NCI-H146 (cell line): Measurements from ENCODE around the gene RNF151.
"Not testable (repeated sequence)": the region's sequence is repeated elsewhere in the genome, so short reads cannot be mapped to it uniquely, and the experiment has no call there.

Source experiments
- DNase-seq: peaks from one replicate; lab custom pipeline; 2025; lab: John Stamatoyannopoulos, UW

Gene RNF151

DNA sequence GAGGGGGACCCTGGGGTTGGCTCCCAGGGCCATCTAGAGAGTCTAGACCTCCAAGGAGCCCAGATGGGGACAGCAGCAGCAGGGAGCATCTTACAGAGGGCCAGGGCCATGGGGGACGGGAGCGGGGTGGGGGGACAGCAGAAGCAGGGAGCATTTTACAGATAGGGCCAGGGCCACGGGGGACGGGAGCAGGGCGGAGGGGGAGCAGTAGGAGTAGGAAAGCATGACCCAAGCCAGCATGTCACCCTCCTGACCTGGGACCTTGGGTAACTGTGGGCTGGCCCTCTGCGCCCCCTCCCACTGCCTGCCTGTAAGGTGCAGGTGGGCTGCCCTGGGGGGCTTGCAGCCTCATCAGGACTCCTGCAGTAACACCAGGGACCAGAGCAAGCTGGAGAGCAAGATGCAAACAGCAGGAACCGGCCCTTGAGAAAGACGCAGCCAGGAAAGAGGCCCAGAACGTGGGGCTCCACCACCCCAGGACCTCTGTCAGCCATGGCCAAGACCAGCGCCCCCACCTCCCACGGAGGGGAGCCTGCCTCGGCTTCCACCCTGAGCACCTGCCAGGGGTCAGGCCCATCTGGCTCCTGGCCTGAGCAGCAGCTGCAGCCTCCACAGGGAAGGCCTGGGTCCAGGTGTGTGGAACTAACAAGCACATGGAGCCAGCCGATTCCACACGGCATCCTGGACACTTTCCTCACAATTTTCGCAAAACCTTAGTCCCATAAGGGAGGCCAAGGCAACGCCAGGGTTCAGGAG, 40.6 kb downstream of the RNF151 start:
- peak; percentile 19 for DNase-seq

DNA sequence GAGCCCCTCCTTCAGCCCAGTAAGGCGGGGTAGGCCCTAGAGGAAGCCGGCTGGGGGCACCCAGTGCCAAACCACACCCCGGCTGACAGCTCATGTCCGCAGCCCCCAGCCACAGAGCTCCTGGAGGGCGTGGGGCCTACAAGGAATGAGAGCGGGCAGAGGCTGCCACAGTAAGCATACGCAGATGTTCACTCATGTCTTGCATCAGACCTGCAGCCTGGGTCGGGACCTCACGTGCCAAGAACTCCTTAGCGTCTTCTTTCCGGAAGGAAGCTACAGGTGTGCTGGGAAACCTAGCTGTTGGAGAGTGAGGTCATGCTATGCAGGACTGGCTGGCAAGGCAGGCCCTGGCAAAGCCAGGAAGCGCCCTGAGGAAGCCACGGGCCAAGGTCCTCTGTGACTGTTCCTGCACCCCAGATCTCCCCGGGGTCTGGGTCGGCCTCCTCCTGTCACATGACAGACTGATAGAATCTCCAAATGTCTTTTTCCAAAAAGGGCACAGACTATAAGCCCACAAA, 41.4 kb downstream of the RNF151 start:
- no peak for DNase-seq

GRCh38 chr16:2008631-2009163, 42.0 kb downstream of the RNF151 start:
- peak; percentile 31 for DNase-seq

- peak; percentile 47 for DNase-seq
Measured at GRCh38 chr16:2009164-2009711, 42.6 kb downstream of the RNF151 start.

- DNase-seq: peak; percentile 93
Measured at GRCh38 chr16:2009791-2010510, 43.3 kb downstream of the RNF151 start, which contains the start of gene ZNF598. Gene ZNF598, minus strand, starts transcription at chr16:2009821.

DNA sequence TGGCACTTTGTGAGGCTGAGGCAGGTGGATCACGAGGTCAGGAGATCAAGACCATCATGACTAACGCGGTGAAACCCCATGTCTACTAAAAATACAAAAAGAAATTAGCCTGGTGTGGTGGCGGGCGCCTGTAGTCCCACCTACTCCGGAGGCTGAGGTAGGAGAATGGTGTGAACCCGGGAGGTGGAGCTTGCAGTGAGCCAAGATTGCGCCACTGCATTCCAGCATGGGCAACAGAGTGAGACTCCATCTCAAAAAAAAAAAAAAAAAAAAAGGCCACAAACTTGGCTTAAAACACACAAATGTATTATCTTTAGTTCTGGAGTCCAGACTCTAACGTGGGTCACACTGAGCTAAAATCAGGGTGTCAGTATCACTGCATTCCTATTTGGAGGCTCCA, 45.1 kb downstream of the RNF151 start:
- not testable (repeated sequence) for DNase-seq

GRCh38 chr16:2013527-2013926, 46.9 kb downstream of the RNF151 start:
- DNase-seq: no peak

DNA sequence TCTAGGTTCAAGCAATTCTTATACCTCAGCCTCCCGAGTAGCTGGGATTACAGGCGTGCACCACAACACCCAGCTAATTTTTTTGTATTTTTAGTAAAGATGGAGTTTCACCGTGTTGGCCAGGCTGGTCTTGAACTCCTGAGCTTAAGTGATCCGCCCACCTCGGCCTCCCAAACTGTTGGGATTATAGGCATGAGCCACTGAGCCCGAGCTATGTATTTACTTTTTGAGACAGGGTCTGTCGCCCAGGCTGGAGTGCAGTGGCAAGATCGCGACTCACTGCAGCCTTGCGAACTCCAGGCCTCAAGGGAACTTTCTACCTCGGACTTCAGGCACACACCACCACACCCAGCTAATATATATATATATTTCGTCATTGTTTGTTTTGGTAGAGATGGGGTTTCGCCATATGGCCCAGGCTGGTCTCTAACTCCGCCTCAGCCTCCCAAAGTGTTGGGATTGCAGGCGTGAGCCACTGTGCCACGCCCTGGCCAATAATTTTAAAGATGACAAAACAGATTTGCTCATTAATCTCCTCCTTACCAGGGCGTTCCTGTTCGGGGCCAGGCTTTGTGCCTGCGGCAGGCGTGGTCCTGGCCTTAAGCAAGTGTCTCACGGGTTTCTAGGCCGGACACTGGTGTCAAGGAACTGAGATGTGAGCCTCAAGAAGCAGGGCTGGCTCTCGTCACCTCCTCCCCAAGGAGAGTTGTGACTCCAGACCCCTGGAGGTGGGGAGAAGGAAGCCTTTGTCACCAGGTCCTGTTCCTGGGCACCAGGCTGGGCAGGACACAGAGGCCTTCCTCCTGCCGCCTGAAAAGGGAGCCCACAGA, 48.7 kb downstream of the RNF151 start:
- no peak for DNase-seq

DNA sequence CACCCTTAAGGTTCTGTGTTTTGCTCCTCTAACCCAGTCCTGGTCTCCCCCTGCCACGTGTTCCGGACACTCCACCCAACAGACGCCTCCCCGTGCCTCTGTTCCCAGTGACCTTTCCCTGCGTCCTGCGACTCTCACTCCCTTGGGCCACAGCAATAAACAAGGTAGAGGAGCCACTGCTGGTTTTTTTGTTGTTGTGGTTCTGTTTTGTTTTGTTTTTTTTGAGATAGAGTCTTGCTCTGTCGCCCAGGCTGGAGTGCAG, 49.2 kb downstream of the RNF151 start:
- DNase-seq: no peak

DNA sequence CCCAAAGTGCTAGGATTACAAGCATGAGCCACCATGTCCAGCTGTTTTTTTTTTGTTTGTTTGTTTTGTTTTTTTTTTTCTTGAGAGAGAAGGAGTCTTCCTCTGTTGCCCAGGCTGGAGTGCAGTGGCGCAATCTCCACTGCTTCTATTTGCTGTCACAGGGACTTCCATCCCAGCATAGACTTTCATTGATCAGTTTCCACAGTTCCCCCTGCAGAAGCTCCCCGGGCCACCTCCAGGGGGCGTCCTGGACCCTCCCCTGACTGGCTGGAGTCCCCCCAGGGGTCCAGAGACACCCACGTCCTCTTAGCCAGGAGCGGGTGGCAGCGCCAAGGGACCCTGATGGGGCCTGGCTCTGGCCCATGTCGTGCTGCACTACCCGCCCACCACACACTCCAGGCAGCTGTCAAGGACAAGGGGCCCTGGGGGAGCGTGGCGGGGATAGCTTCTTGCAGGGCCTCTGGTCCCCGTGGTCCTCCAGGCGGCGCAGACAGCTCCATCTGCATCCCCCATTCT, 49.8 kb downstream of the RNF151 start:
- no peak for DNase-seq
